ENCODE results near the gene ME1. TPM values are rescaled to one million over a fixed set of nuclear protein-coding genes. Genes with fewer than 3 reads are reported as not detected.

The ME1 gene
- total RNA-seq, 1 donor, result 27.9 TPM

DNA sequence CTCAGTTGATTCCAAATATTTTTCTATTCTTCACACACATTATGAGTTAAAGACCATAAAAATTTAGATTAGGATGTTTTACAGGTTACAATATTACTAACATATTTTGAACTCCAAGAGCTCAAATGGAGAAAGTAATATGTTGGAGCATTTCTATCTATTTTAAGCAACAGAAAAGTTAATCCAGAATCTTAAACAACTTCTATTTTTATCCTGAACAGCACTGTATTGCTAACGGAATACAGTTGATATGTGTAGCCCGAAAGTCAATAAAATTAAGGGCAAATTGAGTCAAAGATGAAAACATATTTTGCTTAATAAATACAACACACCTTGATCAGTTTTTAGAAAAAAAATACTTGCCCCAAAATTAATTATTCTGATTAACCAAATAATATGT lies 97.4 kb downstream of the ME1 start:
- TF ChIP-seq, protein P1, sequence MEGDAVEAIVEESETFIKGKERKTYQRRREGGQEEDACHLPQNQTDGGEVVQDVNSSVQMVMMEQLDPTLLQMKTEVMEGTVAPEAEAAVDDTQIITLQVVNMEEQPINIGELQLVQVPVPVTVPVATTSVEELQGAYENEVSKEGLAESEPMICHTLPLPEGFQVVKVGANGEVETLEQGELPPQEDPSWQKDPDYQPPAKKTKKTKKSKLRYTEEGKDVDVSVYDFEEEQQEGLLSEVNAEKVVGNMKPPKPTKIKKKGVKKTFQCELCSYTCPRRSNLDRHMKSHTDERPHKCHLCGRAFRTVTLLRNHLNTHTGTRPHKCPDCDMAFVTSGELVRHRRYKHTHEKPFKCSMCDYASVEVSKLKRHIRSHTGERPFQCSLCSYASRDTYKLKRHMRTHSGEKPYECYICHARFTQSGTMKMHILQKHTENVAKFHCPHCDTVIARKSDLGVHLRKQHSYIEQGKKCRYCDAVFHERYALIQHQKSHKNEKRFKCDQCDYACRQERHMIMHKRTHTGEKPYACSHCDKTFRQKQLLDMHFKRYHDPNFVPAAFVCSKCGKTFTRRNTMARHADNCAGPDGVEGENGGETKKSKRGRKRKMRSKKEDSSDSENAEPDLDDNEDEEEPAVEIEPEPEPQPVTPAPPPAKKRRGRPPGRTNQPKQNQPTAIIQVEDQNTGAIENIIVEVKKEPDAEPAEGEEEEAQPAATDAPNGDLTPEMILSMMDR (IDR thresholded peaks at IDR 0.05; ENCODE audit: extremely low read depth, low read depth, low read length), result no peak
- Histone ChIP-seq H2AFZ (ENCODE audit: low read length) (no peak overlapping the region), H3K4me3 (ENCODE audit: insufficient read depth, low read length) (no peak overlapping the region), H3K36me3 (ENCODE audit: insufficient read depth, low read length) (no peaks in the 10 kb centered on the region), H3K4me2 (ENCODE audit: insufficient read depth, low read length) (no peak overlapping the region), H3K79me2 (ENCODE audit: insufficient read depth, low read length) (no peaks in the 10 kb centered on the region), H3K27ac (ENCODE audit: low read depth, low read length) (no peak overlapping the region), H4K20me1 (ENCODE audit: insufficient read depth, low read length) (no peaks in the 10 kb centered on the region), H3K9me3 (ENCODE audit: low read depth, low read length) (no peaks in the 10 kb centered on the region), H3K4me1 (ENCODE audit: insufficient read depth, low read length) (no peaks in the 10 kb centered on the region), H3K27me3 (ENCODE audit: insufficient read depth, low read length) (no peaks in the 10 kb centered on the region)
- no peak for DNase-seq (ENCODE audit: insufficient read length, low spot score, missing footprints)

DNA sequence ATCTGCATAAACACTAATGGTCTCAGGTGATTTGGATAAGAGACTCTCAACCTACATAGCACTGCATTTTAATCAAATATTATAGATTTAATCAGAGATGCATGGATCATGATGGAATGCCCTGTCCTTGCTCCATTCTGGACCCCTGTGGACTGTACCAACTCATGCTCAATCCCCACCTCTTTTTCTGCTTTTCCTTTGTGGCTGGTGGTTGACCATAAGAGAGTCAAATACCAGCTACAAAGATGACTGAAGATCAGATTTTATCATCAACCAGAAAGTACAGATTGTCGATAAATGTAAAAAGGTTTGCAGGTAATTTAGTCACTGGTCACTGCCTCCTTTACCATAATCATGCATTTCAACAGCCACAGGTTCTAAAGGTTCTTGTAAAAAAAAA lies 116.2 kb downstream of the ME1 start:
- DNase-seq (ENCODE audit: insufficient read length, low spot score, missing footprints), result peak; percentile 49
- H2AFZ ChIP-seq (ENCODE audit: low read length), result no peak overlapping the region
- no peaks in the 10 kb centered on the region for H3K27me3 ChIP-seq (ENCODE audit: insufficient read depth, low read length)
- no peak overlapping the region for H3K4me2 ChIP-seq (ENCODE audit: insufficient read depth, low read length)
- H3K36me3 ChIP-seq (ENCODE audit: insufficient read depth, low read length), result no peaks in the 10 kb centered on the region
- no peak overlapping the region for H3K4me3 ChIP-seq (ENCODE audit: insufficient read depth, low read length)
- no peak overlapping the region for H3K27ac ChIP-seq (ENCODE audit: low read depth, low read length)
- no peaks in the 10 kb centered on the region for H3K79me2 ChIP-seq (ENCODE audit: insufficient read depth, low read length)
- H3K4me1 ChIP-seq (ENCODE audit: insufficient read depth, low read length), result peaks cover 5% of the 10 kb centered on the region
- TF ChIP-seq, protein P1 (IDR thresholded peaks at IDR 0.05; ENCODE audit: extremely low read depth, low read depth, low read length), result no peak
- H4K20me1 ChIP-seq (ENCODE audit: insufficient read depth, low read length), result no peaks in the 10 kb centered on the region
- H3K9me3 ChIP-seq (ENCODE audit: low read depth, low read length), result no peaks in the 10 kb centered on the region

DNA sequence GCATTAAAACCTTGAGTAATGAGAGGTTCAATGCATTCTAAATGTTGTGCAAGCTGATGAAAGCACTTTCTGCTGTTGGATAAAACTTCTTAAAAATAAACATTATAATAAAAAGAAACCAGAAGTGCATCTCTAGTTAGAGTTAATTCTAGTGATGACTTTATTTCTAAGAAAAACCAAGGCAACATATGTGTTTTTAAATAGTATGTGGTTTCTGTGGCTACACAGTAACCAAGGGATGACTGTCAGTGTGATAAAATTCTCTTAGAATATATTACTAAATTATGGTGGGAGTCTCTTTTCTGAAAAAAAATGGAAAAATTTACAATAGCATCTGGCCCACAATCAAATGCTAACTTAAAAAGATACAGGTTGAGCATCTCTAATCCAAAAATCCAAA lies 117.0 kb downstream of the ME1 start:
- DNase-seq (ENCODE audit: insufficient read length, low spot score, missing footprints), result no peak
- H3K36me3 ChIP-seq (ENCODE audit: insufficient read depth, low read length), result no peaks in the 10 kb centered on the region
- no peaks in the 10 kb centered on the region for H4K20me1 ChIP-seq (ENCODE audit: insufficient read depth, low read length)
- H3K4me1 ChIP-seq (ENCODE audit: insufficient read depth, low read length), result peaks cover 11% of the 10 kb centered on the region
- H3K27ac ChIP-seq (ENCODE audit: low read depth, low read length), result no peak overlapping the region
- no peaks in the 10 kb centered on the region for H3K27me3 ChIP-seq (ENCODE audit: insufficient read depth, low read length)
- H3K79me2 ChIP-seq (ENCODE audit: insufficient read depth, low read length), result no peaks in the 10 kb centered on the region
- TF ChIP-seq, protein P1 (IDR thresholded peaks at IDR 0.05; ENCODE audit: extremely low read depth, low read depth, low read length), result no peak
- no peak overlapping the region for H3K4me3 ChIP-seq (ENCODE audit: insufficient read depth, low read length)
- H3K4me2 ChIP-seq (ENCODE audit: insufficient read depth, low read length), result no peak overlapping the region
- H3K9me3 ChIP-seq (ENCODE audit: low read depth, low read length), result no peaks in the 10 kb centered on the region
- no peak overlapping the region for H2AFZ ChIP-seq (ENCODE audit: low read length)

DNA sequence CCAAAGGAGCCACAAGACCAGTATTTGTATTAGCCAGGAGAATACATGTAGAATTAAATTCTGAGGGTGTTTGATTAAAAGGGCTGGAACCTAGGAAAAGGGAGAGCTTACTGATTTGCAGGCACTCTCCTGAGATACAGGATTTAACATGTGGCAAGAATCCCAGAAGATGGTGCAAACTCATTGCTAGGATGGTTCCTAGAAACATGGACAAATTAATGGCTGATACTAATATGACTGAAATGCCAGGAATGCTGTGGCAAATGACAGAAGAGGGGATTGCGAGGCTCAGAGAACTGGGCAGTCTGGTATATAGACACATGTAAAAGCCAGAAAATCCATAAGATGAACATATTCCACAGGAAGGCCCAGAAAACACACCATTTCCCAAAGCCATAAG lies 119.6 kb downstream of the ME1 start:
- Histone ChIP-seq H2AFZ (ENCODE audit: low read length) (no peak overlapping the region), H3K4me2 (ENCODE audit: insufficient read depth, low read length) (no peak overlapping the region), H3K4me1 (ENCODE audit: insufficient read depth, low read length) (peaks cover 11% of the 10 kb centered on the region), H3K9me3 (ENCODE audit: low read depth, low read length) (no peaks in the 10 kb centered on the region), H3K79me2 (ENCODE audit: insufficient read depth, low read length) (no peaks in the 10 kb centered on the region), H3K36me3 (ENCODE audit: insufficient read depth, low read length) (no peaks in the 10 kb centered on the region), H4K20me1 (ENCODE audit: insufficient read depth, low read length) (no peaks in the 10 kb centered on the region), H3K4me3 (ENCODE audit: insufficient read depth, low read length) (no peak overlapping the region), H3K27ac (ENCODE audit: low read depth, low read length) (no peak overlapping the region), H3K27me3 (ENCODE audit: insufficient read depth, low read length) (no peaks in the 10 kb centered on the region)
- TF ChIP-seq, protein P1 (IDR thresholded peaks at IDR 0.05; ENCODE audit: extremely low read depth, low read depth, low read length), result no peak
- no peak for DNase-seq (ENCODE audit: insufficient read length, low spot score, missing footprints)

Measured in osteoblast (primary cell).